HEK293 (cell line): ENCODE data around the gene DCTN2.

Experiments
- GLI4 ChIP-seq: fragments of 450-650 bp; formaldehyde crosslinking; IDR thresholded peaks from 2 replicates; pipeline ENCODE4 v1.5.1; 2016; ENCODE audit warnings: missing biosample characterization, missing genetic modification characterization
- KLF1 ChIP-seq: fragments of 450-650 bp; formaldehyde crosslinking; IDR thresholded peaks from 2 replicates; pipeline ENCODE4 v1.5.1; 2016; ENCODE audit warnings: missing biosample characterization, missing genetic modification characterization
- KLF17 ChIP-seq: fragments of 450-650 bp; formaldehyde crosslinking; IDR thresholded peaks from 2 replicates; pipeline ENCODE4 v1.5.1; 2016; ENCODE audit warnings: missing biosample characterization, missing genetic modification characterization
- KLF7 ChIP-seq: fragments of 450-650 bp; formaldehyde crosslinking; IDR thresholded peaks from 2 replicates; pipeline ENCODE4 v1.5.1; 2016; ENCODE audit warnings: missing biosample characterization, missing genetic modification characterization, borderline replicate concordance
- MYNN ChIP-seq: fragments of 450-650 bp; formaldehyde crosslinking; IDR thresholded peaks from 2 replicates; pipeline ENCODE4 v1.5.1; 2016; ENCODE audit warnings: missing biosample characterization, missing genetic modification characterization, borderline replicate concordance
- OSR2 ChIP-seq: fragments of 450-650 bp; formaldehyde crosslinking; IDR thresholded peaks from 2 replicates; pipeline ENCODE4 v1.5.1; 2016; ENCODE audit warnings: missing biosample characterization, missing genetic modification characterization
- PRDM1 ChIP-seq: fragments of 450-650 bp; formaldehyde crosslinking; IDR thresholded peaks from 2 replicates; pipeline ENCODE4; 2016; ENCODE audit warnings: missing biosample characterization, missing genetic modification characterization
- YY1 ChIP-seq: fragments of 450-650 bp; formaldehyde crosslinking; IDR thresholded peaks from 2 replicates; pipeline ENCODE4 v1.5.1; 2018; ENCODE audit warnings: missing biosample characterization, missing genetic modification characterization
- ZBTB17 ChIP-seq: fragments of 450-650 bp; formaldehyde crosslinking; IDR thresholded peaks from 2 replicates; pipeline ENCODE4 v1.5.1; 2016; ENCODE audit warnings: missing biosample characterization, missing genetic modification characterization
- ZFP3 ChIP-seq: fragments of 450-650 bp; formaldehyde crosslinking; IDR thresholded peaks from 2 replicates; pipeline ENCODE4 v1.5.1; 2016; ENCODE audit warnings: low read depth, missing biosample characterization, missing genetic modification characterization
- ZFP37 ChIP-seq: fragments of 450-650 bp; formaldehyde crosslinking; IDR thresholded peaks from 2 replicates; pipeline ENCODE4 v1.5.1; 2016; ENCODE audit warnings: missing biosample characterization, missing genetic modification characterization
- ZFP69B ChIP-seq: fragments of 450-650 bp; formaldehyde crosslinking; IDR thresholded peaks from 2 replicates; pipeline ENCODE4 v1.5.1; 2016; ENCODE audit warnings: missing biosample characterization, missing genetic modification characterization
- ZNF133 ChIP-seq: fragments of 450-650 bp; formaldehyde crosslinking; IDR thresholded peaks from 2 replicates; pipeline ENCODE4 v1.5.1; 2016; ENCODE audit warnings: missing biosample characterization, missing genetic modification characterization
- ZNF155 ChIP-seq: fragments of 450-650 bp; formaldehyde crosslinking; IDR thresholded peaks from 2 replicates; pipeline ENCODE4 v1.5.1; 2016; ENCODE audit warnings: missing biosample characterization, missing genetic modification characterization
- ZNF169 ChIP-seq: fragments of 450-650 bp; formaldehyde crosslinking; IDR thresholded peaks from 2 replicates; pipeline ENCODE4 v1.5.1; 2016; ENCODE audit warnings: missing biosample characterization, missing genetic modification characterization
- ZNF19 ChIP-seq: fragments of 450-650 bp; formaldehyde crosslinking; IDR thresholded peaks from 2 replicates; pipeline ENCODE4; 2016; ENCODE audit warnings: missing biosample characterization, missing genetic modification characterization, low read depth
- ZNF202 ChIP-seq: fragments of 450-650 bp; formaldehyde crosslinking; IDR thresholded peaks from 2 replicates; pipeline ENCODE4 v1.5.1; 2016; ENCODE audit warnings: missing biosample characterization, missing genetic modification characterization, borderline replicate concordance
- ZNF266 ChIP-seq: fragments of 450-650 bp; formaldehyde crosslinking; IDR thresholded peaks from 2 replicates; pipeline ENCODE4 v1.5.1; 2016; ENCODE audit warnings: missing biosample characterization, missing genetic modification characterization, low read depth
- ZNF350 ChIP-seq: fragments of 450-650 bp; formaldehyde crosslinking; IDR thresholded peaks from 2 replicates; pipeline ENCODE4 v1.5.0; 2017; ENCODE audit warnings: missing biosample characterization, mild to moderate bottlenecking, missing genetic modification characterization
- ZNF366 ChIP-seq: fragments of 450-650 bp; formaldehyde crosslinking; conservative IDR thresholded peaks from 2 replicates; pipeline ENCODE4 v1.5.1; 2016; ENCODE audit warnings: missing biosample characterization, missing genetic modification characterization
- ZNF391 ChIP-seq: fragments of 450-650 bp; formaldehyde crosslinking; IDR thresholded peaks from 2 replicates; pipeline ENCODE4 v1.5.1; 2016; ENCODE audit warnings: low read depth, missing biosample characterization, missing genetic modification characterization, borderline replicate concordance
- ZNF416 ChIP-seq: fragments of 450-650 bp; formaldehyde crosslinking; IDR thresholded peaks from 2 replicates; pipeline ENCODE4 v1.5.1; 2016; ENCODE audit warnings: missing biosample characterization, missing genetic modification characterization
- ZNF510 ChIP-seq: fragments of 450-650 bp; formaldehyde crosslinking; IDR thresholded peaks from 2 replicates; pipeline ENCODE4 v1.5.1; 2018; ENCODE audit warnings: mild to moderate bottlenecking, missing genetic modification characterization, missing biosample characterization; ENCODE audit not compliant: insufficient replicate concordance
- ZNF530 ChIP-seq: fragments of 450-650 bp; formaldehyde crosslinking; IDR thresholded peaks from 2 replicates; pipeline ENCODE4 v1.5.1; 2016; ENCODE audit warnings: low read depth, missing biosample characterization, missing genetic modification characterization
- ZNF548 ChIP-seq: fragments of 450-650 bp; formaldehyde crosslinking; IDR thresholded peaks from 2 replicates; pipeline ENCODE4 v1.5.1; 2016; ENCODE audit warnings: missing biosample characterization, missing genetic modification characterization
- ZNF555 ChIP-seq: fragments of 450-650 bp; formaldehyde crosslinking; conservative IDR thresholded peaks from 2 replicates; pipeline ENCODE4 v1.5.1; 2017; ENCODE audit warnings: missing biosample characterization, mild to moderate bottlenecking, missing genetic modification characterization, inconsistent platforms
- ZNF580 ChIP-seq: fragments of 450-650 bp; formaldehyde crosslinking; IDR thresholded peaks from 2 replicates; pipeline ENCODE4 v1.5.1; 2016; ENCODE audit warnings: missing biosample characterization, missing genetic modification characterization
- ZNF660 ChIP-seq: fragments of 450-650 bp; IDR thresholded peaks from 2 replicates; pipeline ENCODE4 v1.5.1; 2018; ENCODE audit warnings: missing biosample characterization, mild to moderate bottlenecking, missing genetic modification characterization
- ZNF664 ChIP-seq: fragments of 450-650 bp; formaldehyde crosslinking; IDR thresholded peaks from 2 replicates; pipeline ENCODE4 v1.5.1; 2016; ENCODE audit warnings: missing biosample characterization, missing genetic modification characterization
- ZNF747 ChIP-seq: fragments of 450-650 bp; formaldehyde crosslinking; IDR thresholded peaks from 2 replicates; pipeline ENCODE4 v1.5.1; 2016; ENCODE audit warnings: missing biosample characterization, missing genetic modification characterization
- ZNF837 ChIP-seq: fragments of 450-650 bp; formaldehyde crosslinking; IDR thresholded peaks from 2 replicates; pipeline ENCODE4 v1.5.1; 2016; ENCODE audit warnings: missing biosample characterization, missing genetic modification characterization
- ZSCAN18 ChIP-seq: fragments of 450-650 bp; formaldehyde crosslinking; IDR thresholded peaks from 2 replicates; pipeline ENCODE4 v1.5.1; 2016; ENCODE audit warnings: missing biosample characterization, missing genetic modification characterization
- ZSCAN4 ChIP-seq: fragments of 450-650 bp; formaldehyde crosslinking; IDR thresholded peaks from 2 replicates; pipeline ENCODE4 v1.5.1; 2017; ENCODE audit warnings: missing biosample characterization, missing genetic modification characterization
- TF ChIP-seq, protein P1 (sequence below): fragments of 450-650 bp; formaldehyde crosslinking; IDR thresholded peaks from 2 replicates; pipeline ENCODE4 v1.5.1; 2016; ENCODE audit warnings: missing biosample characterization, missing genetic modification characterization
- TF ChIP-seq, protein P2 (sequence below): fragments of 450-650 bp; formaldehyde crosslinking; IDR thresholded peaks from 2 replicates; pipeline ENCODE4 v1.5.1; 2017; ENCODE audit warnings: missing biosample characterization, missing genetic modification characterization

Gene DCTN2

GRCh38 chr12:57549909-57550640 is 3.1 kb upstream of the DCTN2 start, which contains the start of gene KIF5A (continued):
- TF ChIP-seq, protein P1, sequence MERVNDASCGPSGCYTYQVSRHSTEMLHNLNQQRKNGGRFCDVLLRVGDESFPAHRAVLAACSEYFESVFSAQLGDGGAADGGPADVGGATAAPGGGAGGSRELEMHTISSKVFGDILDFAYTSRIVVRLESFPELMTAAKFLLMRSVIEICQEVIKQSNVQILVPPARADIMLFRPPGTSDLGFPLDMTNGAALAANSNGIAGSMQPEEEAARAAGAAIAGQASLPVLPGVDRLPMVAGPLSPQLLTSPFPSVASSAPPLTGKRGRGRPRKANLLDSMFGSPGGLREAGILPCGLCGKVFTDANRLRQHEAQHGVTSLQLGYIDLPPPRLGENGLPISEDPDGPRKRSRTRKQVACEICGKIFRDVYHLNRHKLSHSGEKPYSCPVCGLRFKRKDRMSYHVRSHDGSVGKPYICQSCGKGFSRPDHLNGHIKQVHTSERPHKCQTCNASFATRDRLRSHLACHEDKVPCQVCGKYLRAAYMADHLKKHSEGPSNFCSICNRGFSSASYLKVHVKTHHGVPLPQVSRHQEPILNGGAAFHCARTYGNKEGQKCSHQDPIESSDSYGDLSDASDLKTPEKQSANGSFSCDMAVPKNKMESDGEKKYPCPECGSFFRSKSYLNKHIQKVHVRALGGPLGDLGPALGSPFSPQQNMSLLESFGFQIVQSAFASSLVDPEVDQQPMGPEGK (tag by site-specific recombination) = peak; percentile 69; the same call in 1 of the 2 replicates
- TF ChIP-seq YY1 = no peak
- TF ChIP-seq ZFP3 (tag by site-specific recombination) = no peak
- TF ChIP-seq ZNF555 (tag by site-specific recombination) = no peak
- no peak for TF ChIP-seq ZNF837 (tag by site-specific recombination)
- TF ChIP-seq ZNF391 (tag by site-specific recombination) = 0 out of 2 replicates have a peak, but pooled peaks have one; percentile 41
- no peak for TF ChIP-seq ZNF580 (tag by site-specific recombination)
- TF ChIP-seq OSR2 (tag by site-specific recombination) = no peak
- TF ChIP-seq ZSCAN4 = no peak
- TF ChIP-seq ZNF19 (tag by site-specific recombination) = no peak
- no peak for TF ChIP-seq ZNF548
- TF ChIP-seq ZNF530 (tag by site-specific recombination) = no peak
- no peak for TF ChIP-seq ZNF169
- TF ChIP-seq ZNF664 (tag by site-specific recombination) = no peak
- TF ChIP-seq ZNF510 (tag by site-specific recombination) = no peak
- TF ChIP-seq ZNF155 (tag by site-specific recombination) = no peak
- TF ChIP-seq KLF1 (tag by site-specific recombination) = peak; percentile 70
- no peak for TF ChIP-seq ZNF266 (tag by site-specific recombination)
- TF ChIP-seq ZNF660 (tag by site-specific recombination) = no peak
- TF ChIP-seq, protein P2, sequence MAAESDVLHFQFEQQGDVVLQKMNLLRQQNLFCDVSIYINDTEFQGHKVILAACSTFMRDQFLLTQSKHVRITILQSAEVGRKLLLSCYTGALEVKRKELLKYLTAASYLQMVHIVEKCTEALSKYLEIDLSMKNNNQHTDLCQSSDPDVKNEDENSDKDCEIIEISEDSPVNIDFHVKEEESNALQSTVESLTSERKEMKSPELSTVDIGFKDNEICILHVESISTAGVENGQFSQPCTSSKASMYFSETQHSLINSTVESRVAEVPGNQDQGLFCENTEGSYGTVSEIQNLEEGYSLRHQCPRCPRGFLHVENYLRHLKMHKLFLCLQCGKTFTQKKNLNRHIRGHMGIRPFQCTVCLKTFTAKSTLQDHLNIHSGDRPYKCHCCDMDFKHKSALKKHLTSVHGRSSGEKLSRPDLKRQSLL (tag by site-specific recombination) = 0 out of 2 replicates have a peak, but pooled peaks have one; percentile 7
- TF ChIP-seq ZNF202 (tag by site-specific recombination) = no peak
- TF ChIP-seq MYNN (tag by site-specific recombination) = no peak
- no peak for TF ChIP-seq GLI4 (tag by site-specific recombination)
- no peak for TF ChIP-seq ZNF350 (tag by site-specific recombination)
- 0 out of 2 replicates have a peak, but pooled peaks have one; percentile 19 for TF ChIP-seq KLF17 (tag by site-specific recombination)
- no peak for TF ChIP-seq ZNF416 (tag by site-specific recombination)
- no peak for TF ChIP-seq ZNF366 (tag by site-specific recombination)
- TF ChIP-seq ZFP69B (tag by site-specific recombination) = no peak
- no peak for TF ChIP-seq KLF7 (tag by site-specific recombination)
- TF ChIP-seq ZSCAN18 (tag by site-specific recombination) = no peak
- no peak for TF ChIP-seq ZNF133 (tag by site-specific recombination)
- no peak for TF ChIP-seq PRDM1 (tag by site-specific recombination)
- TF ChIP-seq ZNF747 = no peak
- TF ChIP-seq ZFP37 (tag by site-specific recombination) = 0 out of 2 replicates have a peak, but pooled peaks have one; percentile 32
- TF ChIP-seq ZBTB17 = peak; percentile 66
